K562 (cell line): ENCODE measurements around the gene FYB1. TPM values are rescaled to one million over a fixed set of nuclear protein-coding genes. Genes with fewer than 3 reads are reported as not detected.
A peak's percentile ranks its signal among the peaks of the same experiment; 100 is the strongest.

Source experiments
- ATAC-seq: fragments of 200-7000 bp; cut with Tn5 transposase; 3 replicates; pipeline ENCODE4 v1.9.1; 2020; ENCODE audit warnings: moderate library complexity
- BruUV-seq: library from RNA; stranded (reverse); fragments of 400-500 nt; replicated peaks from 2 replicates; lab custom pipeline; 2021; lab: Mats Ljungman, UMichigan
- CTCF ChIA-PET: fragments of 300-600 bp; formaldehyde crosslinking; extraction: SDS; loops from one replicate; lab custom pipeline; 2021; ENCODE audit warnings: low intra/inter-chr PET ratio; lab: Yijun Ruan, JAX
- POLR2A ChIA-PET: fragments of 300-600, 350-650 bp; sonication (Branson Sonifier 250); formaldehyde crosslinking; extraction: SDS; loops from one replicate; lab custom pipeline; 2021; ENCODE audit warnings: antibody characterized with exemption, inconsistent platforms; lab: Yijun Ruan, JAX
- DNase-seq, 4 experiments: peaks; one replicate each; pipeline versions ENCODE4 v3.0.0 to v3.0.0-alpha.2; 2011 to 2018; ENCODE audit warnings: low spot score in 3 of 4, mixed read lengths in 3 of 4; ENCODE audit errors: extremely low read depth in 1 of 4
- FAIRE-seq: peaks from 2 replicates; lab custom pipeline; 2011; peaks lifted over from hg19 to GRCh38; lab: Jason Lieb, UNC
- H2AFZ ChIP-seq: 2 replicates; pipeline ENCODE4 v1.6.0; 2011; ENCODE audit warnings: low read depth, low read length, control low read depth, inconsistent platforms
- H3K27ac ChIP-seq: fragments of 200-600 bp; 3 replicates; pipeline ENCODE4 v1.8.0; 2011; ENCODE audit warnings: low read depth, mild to moderate bottlenecking, control low read depth, inconsistent platforms, low read length, moderate library complexity, mixed read lengths; ENCODE audit errors: extremely low read depth
- H3K27me3 ChIP-seq, 2 experiments: fragments of 300-600 bp in 1 of 2; 2 replicates in 1 of 2; 3 replicates in 1 of 2; pipeline versions ENCODE4 v1.6.0 to v1.8.0; 2011; ENCODE audit warnings: inconsistent platforms in 2 of 2, low read length in 2 of 2, mild to moderate bottlenecking in 1 of 2, mixed read lengths in 1 of 2, moderate library complexity in 1 of 2; ENCODE audit not compliant: control insufficient read depth in 2 of 2, insufficient read depth in 2 of 2
- H3K36me3 ChIP-seq: fragments of 300-600 bp; 3 replicates; pipeline ENCODE4 v1.8.0; 2011; ENCODE audit warnings: mild to moderate bottlenecking, low read length, inconsistent platforms; ENCODE audit not compliant: control insufficient read depth, insufficient read depth
- H3K4me1 ChIP-seq, 2 experiments: fragments of 200-600 bp in 1 of 2; replicated peaks in 1 of 2; 2 replicates in 1 of 2; 3 replicates in 1 of 2; pipeline versions ENCODE4 v1.5.1 to v1.8.0; 2011; ENCODE audit warnings: inconsistent platforms in 2 of 2, low read length in 2 of 2, mild to moderate bottlenecking in 1 of 2, mixed read lengths in 1 of 2, moderate library complexity in 1 of 2; ENCODE audit not compliant: control insufficient read depth in 2 of 2, insufficient read depth in 2 of 2
- H3K4me2 ChIP-seq: 2 replicates; pipeline ENCODE4 v1.6.1; 2011; ENCODE audit warnings: low read length, control low read depth, inconsistent platforms, mixed read lengths; ENCODE audit not compliant: insufficient read depth
- H3K4me3 ChIP-seq: fragments of 200-600 bp; sonication (generic), shearing (Covaris generic); 2 replicates; pipeline ENCODE4 v1.5.1; 2016; ENCODE audit warnings: control low read depth, inconsistent platforms
- H3K79me2 ChIP-seq: fragments of 200-600 bp; 3 replicates; pipeline ENCODE4 v1.8.0; 2011; ENCODE audit warnings: low read length, inconsistent platforms; ENCODE audit not compliant: control insufficient read depth, insufficient read depth
- H3K9ac ChIP-seq, 2 experiments: 2 replicates each; pipeline versions ENCODE4 v1.6.0 to v1.6.1; 2011; ENCODE audit warnings: low read depth in 2 of 2, low read length in 2 of 2, control low read depth in 1 of 2, inconsistent platforms in 1 of 2, mild to moderate bottlenecking in 1 of 2, mixed read lengths in 1 of 2; ENCODE audit not compliant: insufficient read depth in 1 of 2
- H3K9me1 ChIP-seq: one replicate; pipeline ENCODE4 v1.6.0; 2011; ENCODE audit warnings: inconsistent platforms, mild to moderate bottlenecking, low read length, moderate library complexity; ENCODE audit not compliant: control insufficient read depth, insufficient read depth
- H3K9me3 ChIP-seq: replicated peaks from 2 replicates; pipeline ENCODE4 v1.5.1; 2011; ENCODE audit warnings: low read depth, low read length, inconsistent platforms; ENCODE audit not compliant: control insufficient read depth, insufficient read depth
- H4K20me1 ChIP-seq: replicated peaks from 2 replicates; pipeline ENCODE4 v1.6.1; 2011; ENCODE audit warnings: low read length, inconsistent platforms, mixed read lengths; ENCODE audit not compliant: control insufficient read depth, insufficient read depth
- BRCA1 ChIP-seq, 2 experiments: fragments of 450-650 bp in 1 of 2; sonication (generic) in 1 of 2; formaldehyde crosslinking in 1 of 2; IDR thresholded peaks; 2 replicates each; pipeline versions ENCODE4 v1.5.0 to v1.6.1; 2017 to 2020; ENCODE audit warnings: mild to moderate bottlenecking in 1 of 2, missing genetic modification reagents in 1 of 2
- CAMTA2 ChIP-seq: fragments of 250-450 bp; sonication (Bioruptor Pico); conservative IDR thresholded peaks from 2 replicates; pipeline ENCODE4 v1.5.1; 2022
- CLOCK ChIP-seq: fragments of 250-450 bp; sonication (Bioruptor Pico); IDR thresholded peaks from 2 replicates; pipeline ENCODE4 v1.4.0; 2020; ENCODE audit warnings: mild to moderate bottlenecking, moderate library complexity, borderline replicate concordance
- ELK3 ChIP-seq: fragments of 450-650 bp; formaldehyde crosslinking; IDR thresholded peaks from 2 replicates; pipeline ENCODE4 v1.4.0; 2020; ENCODE audit warnings: mild to moderate bottlenecking
- HDAC6 ChIP-seq: IDR thresholded peaks from 2 replicates; pipeline ENCODE4 v1.6.1; 2012; ENCODE audit warnings: low read depth, mild to moderate bottlenecking, control low read depth, inconsistent platforms, low read length, moderate library complexity
- HMG20B ChIP-seq: fragments of 250-450 bp; sonication (Bioruptor Pico); IDR thresholded peaks from 2 replicates; pipeline ENCODE4 v1.5.0; 2021; ENCODE audit warnings: mild to moderate bottlenecking
- MITF ChIP-seq: IDR thresholded peaks from 2 replicates; pipeline ENCODE4 v1.6.1; 2014; ENCODE audit warnings: antibody characterized with exemption
- MYNN ChIP-seq, 2 experiments: sonication (generic); formaldehyde crosslinking in 1 of 2; IDR thresholded peaks; 2 replicates each; pipeline versions ENCODE4 v1.5.0 to v1.6.1; 2016 to 2020; ENCODE audit warnings: antibody characterized with exemption in 1 of 2, missing genetic modification reagents in 1 of 2
- PHF8 ChIP-seq: fragments of 200-600 bp; sonication (generic); IDR thresholded peaks from 2 replicates; pipeline ENCODE4 v1.6.1; 2012; ENCODE audit warnings: mixed run types, mild to moderate bottlenecking, inconsistent platforms, low read length, moderate library complexity, borderline replicate concordance
- SRSF1 ChIP-seq: fragments of 200-400 bp; formaldehyde crosslinking; IDR thresholded peaks from 2 replicates; pipeline ENCODE4 v1.6.1; 2017; ENCODE audit warnings: mild to moderate bottlenecking, low read depth, low read length, moderate library complexity
- ZNF140 ChIP-seq: fragments of 250-450 bp; sonication (Bioruptor Pico); IDR thresholded peaks from 2 replicates; pipeline ENCODE4 v1.8.0; 2021; ENCODE audit warnings: moderate library complexity, mild to moderate bottlenecking, inconsistent platforms
- ZNF655 ChIP-seq: fragments of 250-450 bp; sonication (Bioruptor Pico); IDR thresholded peaks from 2 replicates; pipeline ENCODE4 v1.5.0; 2021
- WGBS: fragments of 100-300 bp; shearing (Covaris generic); methylation state at CpG from one replicate; pipeline ENCODE4 v1.1.6; 2016; ENCODE audit warnings: low coverage, mixed read lengths; ENCODE audit not compliant: insufficient coverage; ENCODE audit errors: missing lambda C conversion rate; 5-methylcytosine and 5-hydroxymethylcytosine counted together
- in situ Hi-C: fragments of 300-500 bp; cut with MboI; formaldehyde crosslinking; loops from 4 replicates; pipeline ENCODE4 v1.15.0; 2018; ENCODE audit warnings: inconsistent platforms, mixed read lengths
- intact Hi-C: fragments of 100-400 bp; cut with micrococcal nuclease; formaldehyde crosslinking; loops from 2 replicates; pipeline ENCODE4 v1.14.2; 2022
- polyA plus RNA-seq, 8 experiments: library from polyadenylated mRNA; depleted of rRNA in 4 of 8; stranded (reverse) in 5 of 8; unstranded in 3 of 8; fragments of >200 nt; fragmentation: Nextera tagmentation in 2 of 8; fragmentation: Illumina TruSeq in 1 of 8; extraction: Ambion mirVana in 2 of 8; extraction: Trizol in 1 of 8; gene quantifications; 2 replicates each; pipeline versions ENCODE4 v1.2.1 to v1.2.3, GENCODE V29; 2011 to 2014; ENCODE audit warnings: inconsistent platforms in 1 of 8, missing spikeins in 1 of 8
- total RNA-seq, 7 experiments: library from RNA; depleted of rRNA in 6 of 7; stranded (reverse); fragments of >200 nt in 6 of 7; fragmentation: Illumina TruSeq in 2 of 7; extraction: Trizol in 2 of 7; gene quantifications; 2 replicates each; pipeline versions ENCODE4 v1.2.1 to v1.2.3, GENCODE V29; 2011 to 2021; ENCODE audit warnings: low replicate concordance in 1 of 7
- TF ChIP-seq, protein P1 (sequence below): fragments of 450-650 bp; IDR thresholded peaks from 2 replicates; pipeline ENCODE4 v1.6.1; 2016; ENCODE audit warnings: antibody characterized with exemption

The FYB1 gene
- total and polyA plus RNA-seq, 9 of the 15 experiments (the other 6 are each of a cell fraction or from before 2014, with no cell fraction given) = 4.7 to 31.5 (median 9.7) TPM

- Histone ChIP-seq H3K9ac (peak overlapping the region in 1 of 2 experiments; percentile 20; a peak in 1 of 4 replicates), H4K20me1 (no peaks in the 10 kb centered on the region), H2AFZ (peak overlapping the region; percentile 54), H3K27ac (peak overlapping the region; percentile 55), H3K4me3 (no peak overlapping the region), H3K27me3 (no peaks in the 10 kb centered on the region), H3K9me1 (no peaks in the 10 kb centered on the region), H3K9me3 (no peaks in the 10 kb centered on the region), H3K4me2 (peak overlapping the region; percentile 35; the same call in 1 of the 2 replicates), H3K79me2 (no peaks in the 10 kb centered on the region), H3K4me1 (peaks cover 10 to 60% of the 10 kb centered on the region in 2 experiments), H3K36me3 (no peaks in the 10 kb centered on the region)
- peak; percentile 72 for FAIRE-seq
- no TSS peak for BruUV-seq
- in situ Hi-C loops = no loop called here
- POLR2A ChIA-PET = interaction anchor here (0.9 to 1.6 kb wide), 3 partner anchors 11 to 21 kb away, joined by 3 to 5 read pairs (median 4); no protein-coding TSS in a partner anchor
- peak; percentile 31 for ATAC-seq
- peak in 2 of 4 experiments; percentile 67 to 86 for DNase-seq
- CTCF ChIA-PET = no interaction called here
- 3% methylated on average over 2 of the region's 2 CpGs for WGBS
- intact Hi-C loops = loop anchor here (1.0 to 5.0 kb wide), 2 partner anchors 20 to 40 kb away; no protein-coding TSS in a partner anchor
- TF ChIP-seq CAMTA2 (CRISPR knock-in tag) (no peak), HDAC6 (no peak), PHF8 (no peak), BRCA1 (IDR thresholded peaks at IDR 0.05) (no peak), BRCA1 (CRISPR knock-in tag; IDR thresholded peaks at IDR 0.05) (no peak), CLOCK (no peak), SRSF1 (no peak), ZNF655 (CRISPR knock-in tag) (no peak), ELK3 (no peak), MITF (no peak), ZNF140 (CRISPR knock-in tag) (no peak), HMG20B (no peak), MYNN (IDR thresholded peaks at IDR 0.05) (0 out of 2 replicates have a peak, but pooled peaks have one; percentile 29), MYNN (CRISPR knock-in tag; IDR thresholded peaks at IDR 0.05) (no peak)
- TF ChIP-seq, protein P1, sequence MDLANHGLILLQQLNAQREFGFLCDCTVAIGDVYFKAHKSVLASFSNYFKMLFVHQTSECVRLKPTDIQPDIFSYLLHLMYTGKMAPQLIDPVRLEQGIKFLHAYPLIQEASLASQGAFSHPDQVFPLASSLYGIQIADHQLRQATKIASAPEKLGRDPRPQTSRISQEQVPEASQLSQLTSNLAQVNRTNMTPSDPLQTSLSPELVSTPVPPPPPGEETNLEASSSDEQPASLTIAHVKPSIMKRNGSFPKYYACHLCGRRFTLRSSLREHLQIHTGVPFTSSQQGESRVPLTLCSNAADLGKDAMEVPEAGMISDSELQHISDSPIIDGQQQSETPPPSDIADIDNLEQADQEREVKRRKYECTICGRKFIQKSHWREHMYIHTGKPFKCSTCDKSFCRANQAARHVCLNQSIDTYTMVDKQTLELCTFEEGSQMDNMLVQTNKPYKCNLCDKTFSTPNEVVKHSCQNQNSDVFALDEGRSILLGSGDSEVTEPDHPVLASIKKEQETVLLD = peak; percentile 79; the same call in 1 of the 2 replicates
These were observed 102.0 kb downstream of the FYB1 start for GRCh38 chr5:39117401-39117800.
